ENCODE results near the gene WNK1. TPM values are rescaled to one million over a fixed set of nuclear protein-coding genes. Genes with fewer than 3 reads are reported as not detected.

The WNK1 gene
- total RNA-seq, 1 experiment from 2014 or later = 117 TPM

- H3K4me3 Mint-ChIP-seq = no peak overlapping the region
- Histone ChIP-seq H3K4ac (ENCODE audit: low read depth, low read length) (no peak overlapping the region), H2BK12ac (ENCODE audit: insufficient read length, low read depth, low read length) (no peak overlapping the region), H2BK15ac (ENCODE audit: low read depth, low read length) (no peak overlapping the region), H2AFZ (ENCODE audit: low read length) (no peak overlapping the region), H2BK20ac (ENCODE audit: low read depth, low read length, poor library complexity, severe bottlenecking) (no peak overlapping the region), H3K18ac (ENCODE audit: insufficient read length, low read depth, low read length) (no peak overlapping the region), H4K5ac (ENCODE audit: insufficient read length, low read depth, low read length) (no peak overlapping the region), H3K14ac (ENCODE audit: insufficient read depth, low read length) (no peak overlapping the region), H3K9ac (ENCODE audit: extremely low read depth, insufficient read length, low read length) (no peak overlapping the region), H3K23ac (ENCODE audit: insufficient read length, low read depth, low read length) (no peak overlapping the region), H2BK120ac (ENCODE audit: low read depth, low read length, poor library complexity, severe bottlenecking) (no peak overlapping the region), H4K8ac (replicated peaks; ENCODE audit: insufficient read length, low read depth, low read length) (no peak overlapping the region), H4K20me1 (ENCODE audit: control insufficient read depth, insufficient read depth, insufficient read length) (no peaks in the 10 kb centered on the region), H3K27me3 (ENCODE audit: insufficient read depth, low read length) (no peaks in the 10 kb centered on the region), H3K23me2 (ENCODE audit: insufficient read length, low read depth, low read length, poor library complexity, severe bottlenecking) (no peaks in the 10 kb centered on the region), H3K27ac (ENCODE audit: insufficient read length, low read depth, low read length) (no peak overlapping the region), H2BK5ac (ENCODE audit: insufficient read length, low read length) (no peak overlapping the region), H3K9me3 (ENCODE audit: control insufficient read depth, low read depth, low read length) (no peaks in the 10 kb centered on the region), H3K4me1 (ENCODE audit: insufficient read depth, low read length) (no peaks in the 10 kb centered on the region), H3K79me1 (ENCODE audit: insufficient read depth, low read depth, low read length, poor library complexity, severe bottlenecking) (no peaks in the 10 kb centered on the region), H3T11ph (ENCODE audit: low read length) (no peak overlapping the region), H4K91ac (ENCODE audit: insufficient read length, low read depth, low read length) (no peak overlapping the region), H2AK5ac (ENCODE audit: insufficient read length, low read length) (no peak overlapping the region), H3K4me2 (ENCODE audit: insufficient read depth, insufficient read length, low read length) (no peak overlapping the region), H3K56ac (ENCODE audit: insufficient read length, low read depth, low read length) (no peak overlapping the region), H3K79me2 (ENCODE audit: insufficient read depth, low read length) (no peaks in the 10 kb centered on the region)
- no peaks in the 10 kb centered on the region for H3K9me3 Mint-ChIP-seq
- peaks cover 0 to 10% (median 6%) of the 10 kb centered on the region in 3 experiments; a peak in 5 of 7 replicates for H3K36me3 Mint-ChIP-seq (ENCODE audit: insufficient read depth in 1 of 3, low read depth in 3 of 3)
- no peaks in the 10 kb centered on the region for H3K27me3 Mint-ChIP-seq (ENCODE audit: low read depth)
- H3K4me1 Mint-ChIP-seq = no peaks in the 10 kb centered on the region
- no peak for DNase-seq
- WGBS (ENCODE audit: extremely low coverage, insufficient read length, low lambda C conversion rate) = no CpG with 5 or more reads among the region's 2 CpGs
- H3K27ac Mint-ChIP-seq = no peak overlapping the region
- no peak for TF ChIP-seq CTCF (conservative IDR thresholded peaks at IDR 0.05)
Observed at GRCh38 chr12:846421-846820, 94.0 kb downstream of the WNK1 start.

Measured in H9 (cell line).